Endothelial cell of umbilical vein (primary cell): ENCODE results near the gene SOD3. TPM values are rescaled to one million over a fixed set of nuclear protein-coding genes. Genes with fewer than 3 reads are reported as not detected.

Experiments
- BruUV-seq: library from RNA; stranded (reverse); fragments of 400-500 nt; replicated peaks from 2 replicates; lab custom pipeline; 2021; lab: Mats Ljungman, UMichigan
- CTCF ChIA-PET: fragments of 300-600, 350-600 bp; sonication (Branson Sonifier 250); formaldehyde crosslinking; loops from one replicate; lab custom pipeline; 2021; ENCODE audit warnings: antibody characterized with exemption, inconsistent platforms; lab: Charles Lee
- POLR2A ChIA-PET: fragments of 300-600, 350-600 bp; sonication (Branson Sonifier 250); formaldehyde crosslinking; loops from one replicate; lab custom pipeline; 2021; ENCODE audit warnings: antibody characterized with exemption, inconsistent platforms; lab: Charles Lee
- DNase-seq: peaks from one replicate; pipeline ENCODE4 v3.0.0-alpha.2; 2011; ENCODE audit warnings: low read depth, low spot score
- FAIRE-seq: peaks from 2 replicates; lab custom pipeline; 2011; peaks lifted over from hg19 to GRCh38; lab: Jason Lieb, UNC
- H2AFZ ChIP-seq: 2 replicates; pipeline ENCODE4 v1.6.0; 2012; ENCODE audit warnings: low read depth, low read length, control low read depth, inconsistent platforms
- H3K27ac ChIP-seq: 2 replicates; pipeline ENCODE4 v1.5.1; 2011; ENCODE audit warnings: low read depth, mild to moderate bottlenecking, control low read depth, low read length, moderate library complexity; ENCODE audit not compliant: insufficient read depth
- H3K27me3 ChIP-seq, 2 experiments: 2 replicates each; pipeline versions ENCODE4 v1.6.0 to v1.6.1; 2011; ENCODE audit warnings: low read length in 2 of 2, mixed read lengths in 1 of 2; ENCODE audit not compliant: control insufficient read depth in 2 of 2, insufficient read depth in 2 of 2
- H3K36me3 ChIP-seq, 2 experiments: 2 replicates in 1 of 2; 3 replicates in 1 of 2; pipeline ENCODE4 v1.5.1; 2011; ENCODE audit warnings: low read length in 2 of 2, mild to moderate bottlenecking in 1 of 2, moderate library complexity in 1 of 2; ENCODE audit not compliant: control insufficient read depth in 2 of 2, insufficient read depth in 2 of 2; ENCODE audit errors: extremely low read depth in 1 of 2
- H3K4me1 ChIP-seq: 3 replicates; pipeline ENCODE4 v1.5.1; 2011; ENCODE audit warnings: mild to moderate bottlenecking, low read length; ENCODE audit not compliant: control insufficient read depth, insufficient read depth; ENCODE audit errors: extremely low read depth
- H3K4me2 ChIP-seq: 2 replicates; pipeline ENCODE4 v1.6.1; 2011; ENCODE audit warnings: low read length, control low read depth, mixed read lengths; ENCODE audit not compliant: insufficient read depth
- H3K4me3 ChIP-seq, 3 experiments: fragments of 200-600 bp in 1 of 3; sonication (generic), shearing (Covaris generic) in 1 of 3; replicated peaks in 1 of 3; 2 replicates each; pipeline ENCODE4 v1.5.1; 2011 to 2016; ENCODE audit warnings: control low read depth in 3 of 3, low read length in 3 of 3, mild to moderate bottlenecking in 2 of 3, inconsistent platforms in 1 of 3, low read depth in 1 of 3, moderate library complexity in 1 of 3; ENCODE audit not compliant: insufficient read depth in 1 of 3
- H3K79me2 ChIP-seq: 2 replicates; pipeline ENCODE4 v1.6.0; 2012; ENCODE audit warnings: low read length, inconsistent platforms; ENCODE audit not compliant: control insufficient read depth, insufficient read depth
- H3K9ac ChIP-seq: replicated peaks from 2 replicates; pipeline ENCODE3; 2011; ENCODE audit warnings: low read length, control low read depth; ENCODE audit not compliant: insufficient read depth; ENCODE audit errors: extremely low read depth
- H3K9me1 ChIP-seq: replicated peaks from 3 replicates; pipeline ENCODE4 v1.6.0; 2011; ENCODE audit warnings: mild to moderate bottlenecking, low read length; ENCODE audit not compliant: control insufficient read depth, insufficient read depth; ENCODE audit errors: extremely low read depth
- H3K9me3 ChIP-seq: replicated peaks from 2 replicates; pipeline ENCODE4 v1.5.1; 2012; ENCODE audit warnings: low read length, inconsistent platforms; ENCODE audit not compliant: control insufficient read depth, insufficient read depth
- H4K20me1 ChIP-seq: replicated peaks from 2 replicates; pipeline ENCODE3; 2011; ENCODE audit warnings: mild to moderate bottlenecking, low read length; ENCODE audit not compliant: control insufficient read depth, insufficient read depth; ENCODE audit errors: extremely low read depth
- CTCF ChIP-seq, 2 donors: IDR thresholded peaks; 1 replicate in 1 of 2; 2 replicates in 1 of 2; pipeline ENCODE4 v1.5.1; 2011; ENCODE audit warnings: low read length in 2 of 2, mild to moderate bottlenecking in 2 of 2, moderate library complexity in 2 of 2, control low read depth in 1 of 2, inconsistent platforms in 1 of 2, low read depth in 1 of 2; ENCODE audit not compliant: insufficient read depth in 1 of 2; ENCODE audit errors: extremely low read depth in 1 of 2
- EZH2 ChIP-seq: IDR thresholded peaks from 2 replicates; pipeline ENCODE4 v1.6.1; 2012; ENCODE audit warnings: borderline replicate concordance, low read depth, mild to moderate bottlenecking, moderate library complexity, low read length, inconsistent platforms; ENCODE audit not compliant: severe bottlenecking
- FOS ChIP-seq: IDR thresholded peaks from 2 replicates; pipeline ENCODE4 v1.6.1; 2011; ENCODE audit warnings: mild to moderate bottlenecking, low read length, moderate library complexity, borderline replicate concordance; ENCODE audit not compliant: insufficient read depth
- GATA2 ChIP-seq: IDR thresholded peaks from 2 replicates; pipeline ENCODE4 v1.7.0; 2011; ENCODE audit warnings: low read depth, mild to moderate bottlenecking, moderate library complexity, mixed read lengths, low read length; ENCODE audit not compliant: insufficient read length, insufficient read depth
- JUN ChIP-seq: IDR thresholded peaks from 2 replicates; pipeline ENCODE4 v1.6.1; 2011; ENCODE audit warnings: borderline replicate concordance, low read depth; ENCODE audit not compliant: insufficient read length, insufficient read depth
- MAX ChIP-seq: IDR thresholded peaks from 2 replicates; pipeline ENCODE4 v1.6.1; 2011; ENCODE audit not compliant: insufficient read depth, insufficient read length
- MYC ChIP-seq: IDR thresholded peaks from one replicate; pipeline ENCODE4 v1.6.1; 2011; ENCODE audit warnings: mild to moderate bottlenecking, low read depth, low read length
- POLR2A ChIP-seq: IDR thresholded peaks from 2 replicates; pipeline ENCODE4 v1.6.1; 2012; ENCODE audit warnings: low read depth, mild to moderate bottlenecking, control low read depth, low read length
- POLR2AphosphoS5 ChIP-seq: IDR thresholded peaks from 2 replicates; pipeline ENCODE4 v1.6.1; 2012; ENCODE audit warnings: low read depth, mild to moderate bottlenecking, control low read depth, low read length, moderate library complexity; ENCODE audit not compliant: insufficient read depth
- dilution Hi-C: fragments of 300-500 bp; cut with MboI; formaldehyde crosslinking; loops from one replicate; pipeline ENCODE4 v1.15.0; 2019; ENCODE audit warnings: low sequenced_read_pairs; ENCODE audit not compliant: extremely low pct_ligation_motif_present
- intact Hi-C: fragments of 100-400 bp; cut with micrococcal nuclease; formaldehyde crosslinking; loops from one replicate; pipeline ENCODE4 v1.10.0; 2022
- polyA plus RNA-seq, 4 experiments: library from polyadenylated mRNA; depleted of rRNA in 3 of 4; stranded (reverse) in 3 of 4; unstranded in 1 of 4; fragments of >200 nt; gene quantifications; 2 replicates each; pipeline versions ENCODE4 v1.2.1 to v1.2.3, GENCODE V29; 2011 to 2012; ENCODE audit warnings: missing spikeins in 1 of 4
- total RNA-seq: library from RNA; stranded (reverse); gene quantifications from 2 replicates; pipeline ENCODE4 v1.2.3, GENCODE V29; 2021

The SOD3 gene
- total and polyA plus RNA-seq, 2 donors (not counting 3 experiments of a cell fraction or from before 2014, with no cell fraction given): not detected

- CTCF ChIA-PET: no interaction called here
- H4K20me1 ChIP-seq: no peaks in the 10 kb centered on the region
- H3K4me1 ChIP-seq: no peaks in the 10 kb centered on the region
- no peak for TF ChIP-seq POLR2AphosphoS5
- TF ChIP-seq FOS: no peak
- no peak for TF ChIP-seq MAX
- TF ChIP-seq CTCF (IDR thresholded peaks at IDR 0.05; ENCODE audit: extremely low read depth in 1 of 2, insufficient read depth in 1 of 2, low read depth in 1 of 2, low read length in 2 of 2): no peak
- TF ChIP-seq MYC: no peak
- no peak for TF ChIP-seq GATA2
- TF ChIP-seq POLR2A: no peak
- TF ChIP-seq JUN: no peak
- TF ChIP-seq EZH2: no peak
- dilution Hi-C loops (no loop called here), intact Hi-C loops (no loop called here)
- H3K9me1 ChIP-seq: no peaks in the 10 kb centered on the region
- H3K9ac ChIP-seq: no peak overlapping the region
- no TSS peak for BruUV-seq
- no peaks in the 10 kb centered on the region for H3K9me3 ChIP-seq
- H3K27ac ChIP-seq: no peak overlapping the region
- no peak overlapping the region for H2AFZ ChIP-seq
- H3K36me3 ChIP-seq: no peaks in the 10 kb centered on the region
- DNase-seq (no peak), FAIRE-seq (no peak)
- H3K4me2 ChIP-seq: no peak overlapping the region
- POLR2A ChIA-PET: no interaction called here
- no peak overlapping the region for H3K4me3 ChIP-seq
- H3K79me2 ChIP-seq: no peaks in the 10 kb centered on the region
- H3K27me3 ChIP-seq: no peaks in the 10 kb centered on the region
These were observed 29.9 kb upstream of the SOD3 start for GRCh38 chr4:24765376-24765988.
